GM19193 (cell line): ENCODE data around the gene RFX2.

ENCODE experiments used
- POLR2A ChIP-seq: IDR thresholded peaks from 4 replicates; pipeline ENCODE4 v1.6.1; 2011; ENCODE audit not compliant: insufficient read depth, insufficient read length; ENCODE audit errors: extremely low read depth

Gene RFX2

GRCh38 chr19:6005321-6006069, 104.8 kb downstream of the RFX2 start:
- no peak for TF ChIP-seq POLR2A

- no peak for TF ChIP-seq POLR2A
Observed at GRCh38 chr19:6003976-6004375, 106.3 kb downstream of the RFX2 start.

GRCh38 chr19:6002591-6002990, 107.7 kb downstream of the RFX2 start:
- TF ChIP-seq POLR2A, result no peak

GRCh38 chr19:6000228-6000847, 110.0 kb downstream of the RFX2 start:
- no peak for TF ChIP-seq POLR2A

- no peak for TF ChIP-seq POLR2A
Observed at GRCh38 chr19:5999693-6000092, 110.6 kb downstream of the RFX2 start.

GRCh38 chr19:5997371-5997770, 112.9 kb downstream of the RFX2 start:
- TF ChIP-seq POLR2A, result no peak

GRCh38 chr19:5996623-5997320, 113.5 kb downstream of the RFX2 start:
- TF ChIP-seq POLR2A, result no peak

GRCh38 chr19:5996102-5996501, 114.2 kb downstream of the RFX2 start:
- TF ChIP-seq POLR2A, result no peak

GRCh38 chr19:5995606-5996005, 114.7 kb downstream of the RFX2 start:
- no peak for TF ChIP-seq POLR2A

- no peak for TF ChIP-seq POLR2A
Observed at GRCh38 chr19:5994405-5995165, 115.7 kb downstream of the RFX2 start.

- no peak for TF ChIP-seq POLR2A
Observed at GRCh38 chr19:5993648-5994358, 116.5 kb downstream of the RFX2 start.

- TF ChIP-seq POLR2A, result no peak
Observed at GRCh38 chr19:5993201-5993600, 117.1 kb downstream of the RFX2 start.

- no peak for TF ChIP-seq POLR2A
Observed at GRCh38 chr19:5992756-5993155, 117.5 kb downstream of the RFX2 start.

- no peak for TF ChIP-seq POLR2A
Observed at GRCh38 chr19:5991244-5991838, 119.0 kb downstream of the RFX2 start.
